A549 (cell line): ENCODE results near the gene DNAJC22. TPM values are rescaled to one million over a fixed set of nuclear protein-coding genes. Genes with fewer than 3 reads are reported as not detected.

Source experiments
- ATAC-seq, 2 experiments: fragments of 200-7000 bp in 1 of 2; fragments of >200 bp in 1 of 2; cut with Nextera tagmentation in 1 of 2; cut with Tn5 transposase in 1 of 2; 3 replicates each; pipeline versions ENCODE4 v1.8.0 to v1.9.1; 2018 to 2020; ENCODE audit warnings: mild to moderate bottlenecking in 1 of 2, moderate library complexity in 1 of 2
- CTCF ChIA-PET: fragments of 300-600 bp; sonication (Branson Sonifier 250); formaldehyde crosslinking; extraction: SDS; loops from one replicate; lab custom pipeline; 2021; ENCODE audit warnings: antibody characterized with exemption, inconsistent platforms; lab: Yijun Ruan, JAX
- POLR2A ChIA-PET: fragments of 350-600 bp; formaldehyde crosslinking; extraction: SDS; loops from one replicate; lab custom pipeline; 2021; ENCODE audit warnings: antibody characterized with exemption, inconsistent platforms; lab: Yijun Ruan, JAX
- DNase-seq, 2 experiments: peaks; one replicate each; pipeline versions ENCODE4 v3.0.0 to v3.0.0-alpha.2; 2011 to 2016; ENCODE audit warnings: low read depth in 1 of 2, low spot score in 1 of 2
- FAIRE-seq: peaks from 2 replicates; lab custom pipeline; 2011; peaks lifted over from hg19 to GRCh38; lab: Jason Lieb, UNC
- H3K27ac ChIP-seq, 2 experiments: fragments of >200 bp; sonication (Bioruptor Twin); formaldehyde crosslinking; 3 replicates each; pipeline ENCODE4 v1.5.1; 2016 to 2017
- H3K4me1 ChIP-seq: fragments of >200 bp; sonication (Bioruptor Twin); formaldehyde crosslinking; 3 replicates; pipeline ENCODE4 v1.6.1; 2016
- H3K4me2 ChIP-seq: fragments of >200 bp; sonication (Bioruptor Twin); formaldehyde crosslinking; 3 replicates; pipeline ENCODE4 v1.6.1; 2016
- H3K4me3 ChIP-seq: fragments of >200 bp; sonication (Bioruptor Twin); formaldehyde crosslinking; 3 replicates; pipeline ENCODE4 v1.5.1; 2016
- H3K9me3 ChIP-seq: fragments of >200 bp; sonication (Bioruptor Twin); formaldehyde crosslinking; 3 replicates; pipeline ENCODE4 v1.6.1; 2016
- ATOH8 ChIP-seq: fragments of 250-450 bp; sonication (Bioruptor Pico); IDR thresholded peaks from 2 replicates; pipeline ENCODE4 v1.5.0; 2020; ENCODE audit warnings: low read depth, mild to moderate bottlenecking, moderate library complexity
- BCL3 ChIP-seq: fragments of >200 bp; sonication (Bioruptor Twin); formaldehyde crosslinking; IDR thresholded peaks from 3 replicates; pipeline ENCODE4 v1.6.1; 2016
- CBX2 ChIP-seq: fragments of 200-600 bp; sonication (generic); IDR thresholded peaks from 2 replicates; pipeline ENCODE4 v1.6.1; 2016; ENCODE audit warnings: low read depth, mild to moderate bottlenecking, borderline replicate concordance
- FOSL2 ChIP-seq, 2 experiments: fragments of 450-650 bp in 1 of 2; fragments of >200 bp in 1 of 2; sonication (Bioruptor Twin) in 1 of 2; formaldehyde crosslinking; IDR thresholded peaks; 2 replicates each; pipeline versions ENCODE4 v1.5.0 to v1.6.1; 2016 to 2020; ENCODE audit warnings: mild to moderate bottlenecking in 1 of 2, moderate library complexity in 1 of 2
- HDAC2 ChIP-seq: fragments of 200-600 bp; sonication (generic); IDR thresholded peaks from 2 replicates; pipeline ENCODE4 v1.6.1; 2016
- HEYL ChIP-seq: fragments of 250-450 bp; sonication (Bioruptor Pico); IDR thresholded peaks from 2 replicates; pipeline ENCODE4 v1.8.0; 2021; ENCODE audit warnings: mild to moderate bottlenecking, moderate library complexity
- JUN ChIP-seq, 2 experiments: fragments of >200 bp; sonication (Bioruptor Twin); formaldehyde crosslinking; IDR thresholded peaks; 2 replicates in 1 of 2; 3 replicates in 1 of 2; pipeline ENCODE4 v1.6.1; 2016 to 2017
- KDM5A ChIP-seq: fragments of 200-600 bp; sonication (generic); IDR thresholded peaks from 2 replicates; pipeline ENCODE4 v1.6.1; 2016; ENCODE audit warnings: antibody characterized with exemption, mild to moderate bottlenecking
- PHF8 ChIP-seq: fragments of 200-600 bp; sonication (generic); IDR thresholded peaks from 2 replicates; pipeline ENCODE4 v1.6.1; 2016; ENCODE audit warnings: low read depth, mild to moderate bottlenecking, antibody characterized with exemption, moderate library complexity, borderline replicate concordance
- REST ChIP-seq: fragments of 200-600 bp; sonication (generic); IDR thresholded peaks from 2 replicates; pipeline ENCODE4 v1.6.1; 2016; ENCODE audit warnings: antibody characterized with exemption, mild to moderate bottlenecking, moderate library complexity
- SREBF2 ChIP-seq: fragments of 450-650 bp; IDR thresholded peaks from 2 replicates; pipeline ENCODE4 v1.6.1; 2014; ENCODE audit warnings: mild to moderate bottlenecking, moderate library complexity
- WGBS: methylation state at CpG from one replicate; pipeline ENCODE4 v1.1.6; 2017; ENCODE audit errors: missing lambda C conversion rate; 5-methylcytosine and 5-hydroxymethylcytosine counted together
- polyA plus RNA-seq, 4 experiments: library from polyadenylated mRNA; depleted of rRNA in 3 of 4; stranded (reverse); fragments of >200 nt; fragmentation: RNase III in 1 of 4; extraction: RNeasy Plus Mini Kit Qiagen cat#74134 plus additional on column Dnase treatment in 1 of 4; gene quantifications; 2 replicates in 3 of 4; 3 replicates in 1 of 4; pipeline ENCODE4 v1.2.3, GENCODE V29; 2011 to 2017
- TF ChIP-seq, protein P1 (sequence below): fragments of 150-350 bp; IDR thresholded peaks from 2 replicates; pipeline ENCODE4 v1.6.1; 2014; ENCODE audit warnings: low read depth, mild to moderate bottlenecking, low read length
- TF ChIP-seq, protein P2 (sequence below): IDR thresholded peaks from 2 replicates; pipeline ENCODE4 v1.6.1; 2012; ENCODE audit warnings: low read depth, borderline replicate concordance

DNAJC22 gene
- polyA plus RNA-seq, 2 of the 4 experiments (the other 2 are of a cell fraction): 22.6 to 35.5 TPM

DNA sequence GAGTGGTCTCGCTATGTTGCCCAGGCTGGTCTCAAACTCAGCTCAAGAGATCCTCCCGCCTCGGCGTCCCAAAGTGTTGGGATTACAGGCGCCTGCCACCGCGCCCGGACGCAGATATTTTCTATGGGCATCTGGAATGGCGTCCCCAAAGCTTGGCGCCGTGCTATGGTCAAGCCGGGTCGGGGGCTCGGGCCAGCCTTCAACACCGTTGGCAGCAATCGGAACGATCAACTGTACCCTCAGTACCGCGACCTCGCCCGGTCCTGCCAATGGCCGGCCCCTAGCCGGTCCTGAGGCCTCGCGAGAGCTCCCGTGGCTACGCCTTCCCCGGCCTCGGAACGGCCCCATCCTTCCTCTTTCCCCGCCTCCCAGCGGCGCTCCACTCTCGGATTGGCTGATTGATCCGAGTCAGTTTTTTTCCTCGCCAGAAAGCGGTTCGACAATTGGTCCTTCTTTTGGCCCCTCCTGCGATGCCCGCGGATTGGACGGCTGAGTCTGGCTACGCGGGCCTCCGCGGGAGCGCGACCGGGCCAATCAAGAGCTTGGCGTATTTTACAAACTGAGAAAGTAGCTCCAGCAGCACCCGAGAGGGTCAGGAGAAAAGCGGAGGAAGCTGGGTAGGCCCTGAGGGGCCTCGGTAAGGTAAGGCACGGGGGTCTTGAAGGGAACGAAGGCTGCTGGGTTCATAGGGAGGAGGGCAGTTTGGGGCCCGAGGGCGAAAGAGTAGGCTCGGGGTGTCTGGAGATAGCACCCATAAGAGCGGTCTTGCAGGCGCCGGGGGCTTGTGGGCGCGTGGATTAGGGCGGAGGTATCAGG lies 23.8 kb upstream of the DNAJC22 start, which contains the start of gene TROAP (continued):
- TF ChIP-seq REST: peak; percentile 82

DNA sequence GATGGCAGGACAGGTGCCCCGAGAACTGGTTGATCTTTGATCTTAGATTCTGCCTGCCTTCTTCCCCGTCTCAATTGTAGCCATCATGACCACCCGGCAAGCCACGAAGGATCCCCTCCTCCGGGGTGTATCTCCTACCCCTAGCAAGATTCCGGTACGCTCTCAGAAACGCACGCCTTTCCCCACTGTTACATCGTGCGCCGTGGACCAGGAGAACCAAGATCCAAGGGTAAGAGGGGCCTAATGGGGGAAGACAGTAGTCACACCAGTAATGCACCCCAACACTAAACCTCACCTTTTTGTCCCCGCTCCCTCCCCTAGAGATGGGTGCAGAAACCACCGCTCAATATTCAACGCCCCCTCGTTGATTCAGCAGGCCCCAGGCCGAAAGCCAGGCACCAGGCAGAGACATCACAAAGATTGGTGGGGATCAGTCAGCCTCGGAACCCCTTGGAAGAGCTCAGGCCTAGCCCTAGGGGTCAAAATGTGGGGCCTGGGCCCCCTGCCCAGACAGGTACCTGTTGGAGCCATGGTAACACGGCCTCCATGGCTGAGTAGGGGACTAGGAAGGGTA lies 23.1 kb upstream of the DNAJC22 start:
- ATAC-seq: peak; percentile 1; a peak in 2 of 6 replicates
- WGBS: 15% methylated on average over 19 of the region's 19 CpGs
- DNase-seq: no peak

DNA sequence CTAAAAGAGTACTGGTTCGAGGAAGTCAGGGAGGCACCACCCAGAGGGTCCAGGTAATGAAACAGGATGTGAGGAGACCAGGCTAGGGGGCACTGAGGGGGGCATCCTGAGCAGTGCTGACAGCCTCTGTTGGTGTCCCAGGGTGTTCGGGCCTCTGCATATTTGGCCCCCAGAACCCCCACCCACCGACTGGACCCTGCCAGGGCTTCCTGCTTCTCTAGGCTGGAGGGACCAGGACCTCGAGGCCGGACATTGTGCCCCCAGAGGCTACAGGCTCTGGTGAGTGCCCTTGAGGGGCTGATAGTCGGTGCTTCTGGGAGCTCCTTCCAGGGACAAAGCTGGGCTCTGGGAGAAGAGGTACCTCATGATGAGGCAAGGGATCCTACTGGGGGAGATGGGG lies 21.1 kb upstream of the DNAJC22 start:
- CTCF ChIA-PET: interaction anchor here (0.6 to 6.8 kb wide), 9 partner anchors 12 to 363 kb away, joined by 3 to 61 read pairs (median 6); partner anchors contain the start of genes C1QL4, DNAJC22 and PRPH
- Histone ChIP-seq H3K27ac (no peak overlapping the region), H3K4me1 (peaks cover 12% of the 10 kb centered on the region; the same call in 2 of the 3 replicates), H3K4me2 (no peak overlapping the region), H3K9me3 (no peaks in the 10 kb centered on the region), H3K4me3 (no peak overlapping the region)
- ATAC-seq (no peak), FAIRE-seq (no peak), DNase-seq (no peak)
- WGBS: 85% methylated on average over 6 of the region's 6 CpGs
- TF ChIP-seq, protein P1, sequence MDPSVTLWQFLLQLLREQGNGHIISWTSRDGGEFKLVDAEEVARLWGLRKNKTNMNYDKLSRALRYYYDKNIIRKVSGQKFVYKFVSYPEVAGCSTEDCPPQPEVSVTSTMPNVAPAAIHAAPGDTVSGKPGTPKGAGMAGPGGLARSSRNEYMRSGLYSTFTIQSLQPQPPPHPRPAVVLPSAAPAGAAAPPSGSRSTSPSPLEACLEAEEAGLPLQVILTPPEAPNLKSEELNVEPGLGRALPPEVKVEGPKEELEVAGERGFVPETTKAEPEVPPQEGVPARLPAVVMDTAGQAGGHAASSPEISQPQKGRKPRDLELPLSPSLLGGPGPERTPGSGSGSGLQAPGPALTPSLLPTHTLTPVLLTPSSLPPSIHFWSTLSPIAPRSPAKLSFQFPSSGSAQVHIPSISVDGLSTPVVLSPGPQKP: no peak
- TF ChIP-seq ATOH8 (CRISPR knock-in tag): no peak
- POLR2A ChIA-PET: no interaction called here

More for the DNA sequence above, 23.1 kb upstream of the DNAJC22 start:
- TF ChIP-seq KDM5A: 0 out of 2 replicates have a peak, but pooled peaks have one; percentile 74
- no peak for TF ChIP-seq BCL3
- no peak for TF ChIP-seq JUN (IDR thresholded peaks at IDR 0.05)
- TF ChIP-seq PHF8: no peak
- peak; percentile 43; the same call in 1 of the 2 replicates for TF ChIP-seq HDAC2
- no peaks in the 10 kb centered on the region for H3K9me3 ChIP-seq
- peak overlapping the region; percentile 89 for H3K4me2 ChIP-seq
- no peak for FAIRE-seq
- peak overlapping the region; percentile 62 to 85 for H3K27ac ChIP-seq
- peak overlapping the region; percentile 62 for H3K4me3 ChIP-seq
- CTCF ChIA-PET: interaction anchor here (1.3 to 7.9 kb wide), 9 partner anchors 8 to 256 kb away, joined by 3 to 66 read pairs (median 13); partner anchors contain the start of genes C1QL4, DNAJC22 and PRPH
- POLR2A ChIA-PET: interaction anchor here (0.5 to 2.0 kb wide), 11 partner anchors 8 to 418 kb away, joined by 3 to 30 read pairs (median 5); partner anchors contain the start of genes SPATS2, TMBIM6 and TUBA1B
- peaks cover 12% of the 10 kb centered on the region; the same call in 2 of the 3 replicates for H3K4me1 ChIP-seq

- FAIRE-seq: no peak
- DNase-seq: no peak
- CTCF ChIA-PET: no interaction called here
- H3K27ac ChIP-seq: no peak overlapping the region
- H3K4me1 ChIP-seq: peaks cover 13% of the 10 kb centered on the region; the same call in 2 of the 3 replicates
- no peak overlapping the region for H3K4me3 ChIP-seq
- no peaks in the 10 kb centered on the region for H3K9me3 ChIP-seq
- no peak for ATAC-seq
- no peak overlapping the region for H3K4me2 ChIP-seq
- POLR2A ChIA-PET: no interaction called here
- TF ChIP-seq BCL3 (no peak), HEYL (CRISPR knock-in tag) (no peak), CBX2 (no peak), SREBF2 (no peak), KDM5A (no peak), FOSL2 (IDR thresholded peaks at IDR 0.05) (no peak), FOSL2 (CRISPR knock-in tag; IDR thresholded peaks at IDR 0.05) (no peak)
- TF ChIP-seq, protein P2, sequence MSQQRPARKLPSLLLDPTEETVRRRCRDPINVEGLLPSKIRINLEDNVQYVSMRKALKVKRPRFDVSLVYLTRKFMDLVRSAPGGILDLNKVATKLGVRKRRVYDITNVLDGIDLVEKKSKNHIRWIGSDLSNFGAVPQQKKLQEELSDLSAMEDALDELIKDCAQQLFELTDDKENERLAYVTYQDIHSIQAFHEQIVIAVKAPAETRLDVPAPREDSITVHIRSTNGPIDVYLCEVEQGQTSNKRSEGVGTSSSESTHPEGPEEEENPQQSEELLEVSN: no peak
Measured at GRCh38 chr12:49327368-49327767, 19.3 kb upstream of the DNAJC22 start.
